Esophagus squamous epithelium (tissue), 4 donors: Measurements from ENCODE around the gene LGR4.

Source experiments
- POLR2A ChIP-seq, 4 donors: fragments of 450-650 bp; IDR thresholded peaks; one replicate each; pipeline ENCODE4 v1.6.1; 2017; ENCODE audit warnings: antibody characterized with exemption in 4 of 4, mild to moderate bottlenecking in 4 of 4, moderate library complexity in 3 of 4
- TF ChIP-seq, protein P1 (sequence below), 6 experiments: fragments of 450-650 bp in 4 of 6; fragments of 200-600 bp in 2 of 6; sonication (generic) in 2 of 6; IDR thresholded peaks; one replicate each; pipeline ENCODE4 v1.5.1; 2016 to 2019; ENCODE audit warnings: antibody characterized with exemption in 6 of 6, mild to moderate bottlenecking in 4 of 6, moderate library complexity in 4 of 6

DNA sequence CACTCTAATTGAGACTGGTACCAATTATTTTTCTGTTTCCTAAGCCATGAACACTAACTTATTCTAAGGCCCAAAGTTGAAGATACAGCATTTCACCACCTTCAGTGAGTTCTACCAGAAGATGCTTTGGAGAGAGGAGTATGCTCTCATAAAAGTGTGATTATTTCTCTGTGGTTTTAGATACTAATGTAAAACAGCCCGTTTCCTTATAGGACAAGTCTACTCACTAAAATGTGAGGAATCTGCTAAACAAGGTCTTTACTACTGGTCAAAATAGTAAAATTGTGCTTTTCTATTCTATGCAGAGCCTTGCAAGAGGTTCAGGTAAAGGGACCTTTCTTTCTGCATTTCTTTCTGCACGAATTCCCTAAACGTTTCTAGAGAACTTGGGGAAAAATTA, 2.4 kb downstream of the LGR4 start:
- TF ChIP-seq, protein P1, sequence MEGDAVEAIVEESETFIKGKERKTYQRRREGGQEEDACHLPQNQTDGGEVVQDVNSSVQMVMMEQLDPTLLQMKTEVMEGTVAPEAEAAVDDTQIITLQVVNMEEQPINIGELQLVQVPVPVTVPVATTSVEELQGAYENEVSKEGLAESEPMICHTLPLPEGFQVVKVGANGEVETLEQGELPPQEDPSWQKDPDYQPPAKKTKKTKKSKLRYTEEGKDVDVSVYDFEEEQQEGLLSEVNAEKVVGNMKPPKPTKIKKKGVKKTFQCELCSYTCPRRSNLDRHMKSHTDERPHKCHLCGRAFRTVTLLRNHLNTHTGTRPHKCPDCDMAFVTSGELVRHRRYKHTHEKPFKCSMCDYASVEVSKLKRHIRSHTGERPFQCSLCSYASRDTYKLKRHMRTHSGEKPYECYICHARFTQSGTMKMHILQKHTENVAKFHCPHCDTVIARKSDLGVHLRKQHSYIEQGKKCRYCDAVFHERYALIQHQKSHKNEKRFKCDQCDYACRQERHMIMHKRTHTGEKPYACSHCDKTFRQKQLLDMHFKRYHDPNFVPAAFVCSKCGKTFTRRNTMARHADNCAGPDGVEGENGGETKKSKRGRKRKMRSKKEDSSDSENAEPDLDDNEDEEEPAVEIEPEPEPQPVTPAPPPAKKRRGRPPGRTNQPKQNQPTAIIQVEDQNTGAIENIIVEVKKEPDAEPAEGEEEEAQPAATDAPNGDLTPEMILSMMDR (IDR thresholded peaks at IDR 0.05), result no peak
- TF ChIP-seq POLR2A (IDR thresholded peaks at IDR 0.05), result no peak
